HG03060 (cell line): ENCODE data around the gene FXYD4.
"Not testable (repeated sequence)": the region's sequence is repeated elsewhere in the genome, so short reads cannot be mapped to it uniquely, and the experiment has no call there.

Experiments used
- ATAC-seq: cut with Tn5 transposase; IDR thresholded peaks from one replicate; pipeline ENCODE4 v1.9.1; 2021; ENCODE audit warnings: low read depth, moderate number of reproducible peaks; ENCODE audit not compliant: unreplicated experiment

Gene FXYD4

GRCh38 chr10:43374194-43374593, 2.8 kb downstream of the FXYD4 start:
- ATAC-seq = no peak

- ATAC-seq = no peak
These were observed 4.1 kb downstream of the FXYD4 start for GRCh38 chr10:43375401-43376020.

GRCh38 chr10:43376046-43376635, 4.7 kb downstream of the FXYD4 start:
- ATAC-seq = no peak

GRCh38 chr10:43376828-43377423, 5.5 kb downstream of the FXYD4 start:
- ATAC-seq = no peak

- ATAC-seq = no peak
These were observed 6.0 kb downstream of the FXYD4 start for GRCh38 chr10:43377424-43377883.

GRCh38 chr10:43380610-43381222, 9.3 kb downstream of the FXYD4 start:
- ATAC-seq = no peak

- no peak for ATAC-seq
These were observed 12.0 kb downstream of the FXYD4 start for GRCh38 chr10:43383204-43383971.

GRCh38 chr10:43384252-43385221, 13.1 kb downstream of the FXYD4 start:
- no peak for ATAC-seq

GRCh38 chr10:43385412-43386004, 14.1 kb downstream of the FXYD4 start:
- no peak for ATAC-seq

GRCh38 chr10:43386549-43386948, 15.1 kb downstream of the FXYD4 start:
- no peak for ATAC-seq

- no peak for ATAC-seq
These were observed 15.7 kb downstream of the FXYD4 start for GRCh38 chr10:43386981-43387677.

- ATAC-seq = no peak
These were observed 16.2 kb downstream of the FXYD4 start for GRCh38 chr10:43387678-43388032.

GRCh38 chr10:43389867-43390266, 18.4 kb downstream of the FXYD4 start:
- no peak for ATAC-seq

- ATAC-seq = no peak
These were observed 18.9 kb downstream of the FXYD4 start for GRCh38 chr10:43390333-43390732.

GRCh38 chr10:43390759-43391158, 19.3 kb downstream of the FXYD4 start:
- no peak for ATAC-seq

- no peak for ATAC-seq
These were observed 20.1 kb downstream of the FXYD4 start for GRCh38 chr10:43391496-43391895.

- no peak for ATAC-seq
These were observed 21.3 kb downstream of the FXYD4 start for GRCh38 chr10:43392748-43393147.

GRCh38 chr10:43393186-43393585, 21.8 kb downstream of the FXYD4 start:
- not testable (repeated sequence) for ATAC-seq
